Right cardiac atrium (tissue), 5 donors: ENCODE measurements around the gene SUCLG2. TPM values are rescaled to one million over a fixed set of nuclear protein-coding genes. Genes with fewer than 3 reads are reported as not detected.

ENCODE experiments used
- ATAC-seq, 2 donors: fragments of 200-7000 bp; cut with Tn5 transposase; one replicate each; pipeline versions ENCODE4 v1.8.0 to v1.9.1; 2020; ENCODE audit warnings: moderate library complexity in 2 of 2, mild to moderate bottlenecking in 1 of 2
- DNase-seq, 3 donors: peaks; one replicate each; pipeline ENCODE4 v3.0.0-alpha.2; 2020
- H3K27ac ChIP-seq: one replicate; pipeline ENCODE4 v1.5.1; 2013; ENCODE audit warnings: mild to moderate bottlenecking, low read length, control low read depth, moderate library complexity
- H3K27me3 ChIP-seq: one replicate; pipeline ENCODE4 v1.6.1; 2013; ENCODE audit not compliant: control insufficient read depth, insufficient read depth
- H3K4me1 ChIP-seq: one replicate; pipeline ENCODE4 v1.6.1; 2013; ENCODE audit warnings: low read length; ENCODE audit not compliant: control insufficient read depth, insufficient read depth
- H3K4me3 ChIP-seq: one replicate; pipeline ENCODE4 v1.5.1; 2013; ENCODE audit warnings: low read length, control low read depth
- H3K9me3 ChIP-seq: one replicate; pipeline ENCODE4 v1.6.1; 2013; ENCODE audit warnings: low read length; ENCODE audit not compliant: control insufficient read depth
- WGBS: extraction: QIAGEN DNeasy Blood & Tissue Kit; methylation state at CpG from one replicate; pipeline ENCODE4 v1.1.7; 2013; 5-methylcytosine and 5-hydroxymethylcytosine counted together
- intact Hi-C, 4 donors: fragments of 100-400 bp; cut with DNase I; formaldehyde crosslinking; loops; one replicate each; pipeline versions ENCODE4 v1.11.0 to v1.14.0; 2022 to 2023
- polyA plus RNA-seq: library from polyadenylated mRNA; stranded (reverse); fragments of 200-250 nt; gene quantifications from one replicate; pipeline ENCODE4 v1.2.3, GENCODE V29; 2013
- total RNA-seq, 4 donors: library from RNA; stranded (reverse); fragmentation: NEBNext Ultra II Directional; extraction: Animal tissue kit (Norgen Biotek cat#: 25700); gene quantifications; one replicate each; pipeline ENCODE4 v1.2.1, GENCODE V29; 2021
- donor health status: healthy with polysubstance abuse.
- donor health status: DM: no; HTN: yes; CAD: no.
- donor health status: DM: no; HTN: no; CAD: no.
- donor health status: DM: no; HTN: yes; CAD: no; lungs with severe emphysema.
- donor health status: DM: yes; HTN: yes; CAD: no.

SUCLG2 gene
- total and polyA plus RNA-seq, 5 donors, result 50.6 to 84.8 (median 73.0) TPM

GRCh38 chr3:67637255-67637900 lies 17.0 kb downstream of the SUCLG2 start:
- no peak for DNase-seq
- ATAC-seq, result no peak
- Histone ChIP-seq H3K4me3 (no peak overlapping the region), H3K27ac (no peak overlapping the region), H3K9me3 (no peaks in the 10 kb centered on the region), H3K4me1 (peaks cover 3% of the 10 kb centered on the region), H3K27me3 (no peaks in the 10 kb centered on the region)
- 87% methylated on average over 4 of the region's 4 CpGs for WGBS
- intact Hi-C loops, result no loop called here

GRCh38 chr3:67635806-67636205 lies 18.6 kb downstream of the SUCLG2 start:
- WGBS, result 87% methylated on average over 2 of the region's 2 CpGs
- ATAC-seq (no peak), DNase-seq (no peak)
- peaks cover 3% of the 10 kb centered on the region for H3K4me1 ChIP-seq
- H3K27me3 ChIP-seq, result no peaks in the 10 kb centered on the region
- no peaks in the 10 kb centered on the region for H3K9me3 ChIP-seq
- intact Hi-C loops, result no loop called here
- H3K27ac ChIP-seq, result no peak overlapping the region
- no peak overlapping the region for H3K4me3 ChIP-seq

- H3K27me3 ChIP-seq, result no peaks in the 10 kb centered on the region
- intact Hi-C loops, result no loop called here
- ATAC-seq, result no peak
Observed at GRCh38 chr3:67635257-67635656, 19.2 kb downstream of the SUCLG2 start.

GRCh38 chr3:67630666-67631362 lies 23.6 kb downstream of the SUCLG2 start:
- ATAC-seq, result no peak
- intact Hi-C loops, result no loop called here
- no peaks in the 10 kb centered on the region for H3K4me1 ChIP-seq
- H3K4me3 ChIP-seq, result no peak overlapping the region
- no peak overlapping the region for H3K27ac ChIP-seq
- 86% methylated on average over 6 of the region's 6 CpGs for WGBS
- H3K27me3 ChIP-seq, result no peaks in the 10 kb centered on the region
- H3K9me3 ChIP-seq, result no peaks in the 10 kb centered on the region
- DNase-seq, result no peak

More at GRCh38 chr3:67635257-67635656, 19.2 kb downstream of the SUCLG2 start:
- Histone ChIP-seq H3K4me1 (peaks cover 3% of the 10 kb centered on the region), H3K4me3 (no peak overlapping the region), H3K27ac (no peak overlapping the region), H3K9me3 (no peaks in the 10 kb centered on the region)
- no peak for DNase-seq

GRCh38 chr3:67624687-67625086 lies 29.7 kb downstream of the SUCLG2 start:
- no peaks in the 10 kb centered on the region for H3K27me3 ChIP-seq
- H3K27ac ChIP-seq, result no peak overlapping the region
- ATAC-seq (no peak), DNase-seq (no peak)
- intact Hi-C loops, result no loop called here
- no peaks in the 10 kb centered on the region for H3K9me3 ChIP-seq
- H3K4me3 ChIP-seq, result no peak overlapping the region
- WGBS, result 79% methylated on average over 2 of the region's 2 CpGs
- H3K4me1 ChIP-seq, result no peaks in the 10 kb centered on the region

- WGBS, result 67% methylated on average over 3 of the region's 3 CpGs
Observed at GRCh38 chr3:67624078-67624477, 30.3 kb downstream of the SUCLG2 start.

GRCh38 chr3:67622652-67623051 lies 31.8 kb downstream of the SUCLG2 start:
- intact Hi-C loops, result no loop called here
- Histone ChIP-seq H3K27ac (no peak overlapping the region), H3K4me3 (no peak overlapping the region), H3K9me3 (no peaks in the 10 kb centered on the region), H3K27me3 (no peaks in the 10 kb centered on the region), H3K4me1 (no peaks in the 10 kb centered on the region)
- 98% methylated on average over 2 of the region's 2 CpGs for WGBS
- DNase-seq, result no peak
- ATAC-seq, result no peak

More at GRCh38 chr3:67624078-67624477, 30.3 kb downstream of the SUCLG2 start:
- Histone ChIP-seq H3K4me1 (no peaks in the 10 kb centered on the region), H3K27me3 (no peaks in the 10 kb centered on the region), H3K4me3 (no peak overlapping the region), H3K27ac (no peak overlapping the region), H3K9me3 (no peaks in the 10 kb centered on the region)
- no peak for DNase-seq
- ATAC-seq, result peak in 1 of 2 donors; percentile 45
- intact Hi-C loops, result no loop called here

GRCh38 chr3:67620869-67621268 lies 33.5 kb downstream of the SUCLG2 start:
- H3K4me1 ChIP-seq, result no peaks in the 10 kb centered on the region
- H3K27me3 ChIP-seq, result no peaks in the 10 kb centered on the region
- intact Hi-C loops, result no loop called here
- ATAC-seq (no peak), DNase-seq (no peak)
- 63% methylated on average over 1 of the region's 1 CpG for WGBS
- H3K27ac ChIP-seq, result no peak overlapping the region
- H3K9me3 ChIP-seq, result no peaks in the 10 kb centered on the region
- no peak overlapping the region for H3K4me3 ChIP-seq

GRCh38 chr3:67619991-67620390 lies 34.4 kb downstream of the SUCLG2 start:
- Histone ChIP-seq H3K9me3 (no peaks in the 10 kb centered on the region), H3K27me3 (no peaks in the 10 kb centered on the region), H3K27ac (no peak overlapping the region), H3K4me1 (no peaks in the 10 kb centered on the region), H3K4me3 (no peak overlapping the region)
- no peak for DNase-seq
- ATAC-seq, result no peak
- intact Hi-C loops, result no loop called here
- WGBS, result 85% methylated on average over 3 of the region's 3 CpGs

GRCh38 chr3:67617518-67617917 lies 36.9 kb downstream of the SUCLG2 start:
- ATAC-seq (no peak), DNase-seq (no peak)
- no peaks in the 10 kb centered on the region for H3K9me3 ChIP-seq
- H3K4me1 ChIP-seq, result no peaks in the 10 kb centered on the region
- intact Hi-C loops, result no loop called here
- no peak overlapping the region for H3K4me3 ChIP-seq
- H3K27me3 ChIP-seq, result no peaks in the 10 kb centered on the region
- H3K27ac ChIP-seq, result no peak overlapping the region
- 93% methylated on average over 1 of the region's 1 CpG for WGBS

- ATAC-seq, result no peak
Observed at GRCh38 chr3:67616046-67616445, 38.4 kb downstream of the SUCLG2 start.

More at GRCh38 chr3:67616046-67616445, 38.4 kb downstream of the SUCLG2 start:
- 86% methylated on average over 2 of the region's 2 CpGs for WGBS
- no peaks in the 10 kb centered on the region for H3K27me3 ChIP-seq
- H3K9me3 ChIP-seq, result no peaks in the 10 kb centered on the region
- H3K27ac ChIP-seq, result no peak overlapping the region
- H3K4me3 ChIP-seq, result no peak overlapping the region
- no peaks in the 10 kb centered on the region for H3K4me1 ChIP-seq
- intact Hi-C loops, result no loop called here
- DNase-seq, result no peak
